ENCODE measurements around the gene NUBP2. TPM values are rescaled to one million over a fixed set of nuclear protein-coding genes. Genes with fewer than 3 reads are reported as not detected.
A peak's percentile ranks its signal among the peaks of the same experiment; 100 is the strongest.

Gene NUBP2
- total RNA-seq, 1 donor from 2014 or later = 66.6 TPM

- Mint-ChIP-seq H3K9me3 (no peaks in the 10 kb centered on the region), H3K27me3 (no peaks in the 10 kb centered on the region), H3K27ac (peak within 1 kb of the TSS; percentile 95), H3K4me1 (ENCODE audit: unreplicated experiment) (no peaks in the 10 kb centered on the region), H3K4me3 (peak within 1 kb of the TSS; percentile 99), H3K36me3 (peaks cover 4% of the 10 kb centered on the region)
- no peak for TF ChIP-seq CTCF (conservative IDR thresholded peaks at IDR 0.05)
- no peak for DNase-seq (ENCODE audit: extremely low spot score, unreplicated experiment)
These were observed 10.3 kb upstream of the NUBP2 start, which contains the start of gene EME2 for GRCh38 chr16:1772362-1772907. EME2 (plus strand) TSS chr16:1772810; CDS start chr16:1773228, 418 bp downstream.

GRCh38 chr16:1772908-1773702 is 9.7 kb upstream of the NUBP2 start, which contains the start of gene MRPS34:
MRPS34 (minus strand) TSS chr16:1773134; CDS start chr16:1773119, 15 bp downstream.
- Mint-ChIP-seq H3K4me3 (peak within 1 kb of the TSS; percentile 99), H3K36me3 (peaks cover 4% of the 10 kb centered on the region), H3K4me1 (ENCODE audit: unreplicated experiment) (no peaks in the 10 kb centered on the region), H3K27ac (peak within 1 kb of the TSS; percentile 95), H3K9me3 (no peaks in the 10 kb centered on the region), H3K27me3 (no peaks in the 10 kb centered on the region)
- TF ChIP-seq CTCF (conservative IDR thresholded peaks at IDR 0.05) = peak; percentile 98
- peak; percentile 91 for DNase-seq (ENCODE audit: extremely low spot score, unreplicated experiment)

GRCh38 chr16:1773703-1774447 is 8.9 kb upstream of the NUBP2 start:
- no peak for DNase-seq (ENCODE audit: extremely low spot score, unreplicated experiment)
- no peak for TF ChIP-seq CTCF (conservative IDR thresholded peaks at IDR 0.05)
- no peaks in the 10 kb centered on the region for H3K9me3 Mint-ChIP-seq
- H3K4me1 Mint-ChIP-seq (ENCODE audit: unreplicated experiment) = no peaks in the 10 kb centered on the region
- no peak overlapping the region for H3K27ac Mint-ChIP-seq
- peaks cover 4% of the 10 kb centered on the region for H3K36me3 Mint-ChIP-seq
- H3K4me3 Mint-ChIP-seq = peak overlapping the region; percentile 85
- no peaks in the 10 kb centered on the region for H3K27me3 Mint-ChIP-seq

GRCh38 chr16:1774448-1774780 is 8.3 kb upstream of the NUBP2 start:
- Mint-ChIP-seq H3K4me3 (no peak overlapping the region), H3K4me1 (ENCODE audit: unreplicated experiment) (no peaks in the 10 kb centered on the region), H3K36me3 (peaks cover 4% of the 10 kb centered on the region), H3K27ac (no peak overlapping the region), H3K9me3 (no peaks in the 10 kb centered on the region), H3K27me3 (no peaks in the 10 kb centered on the region)
- DNase-seq (ENCODE audit: extremely low spot score, unreplicated experiment) = no peak
- TF ChIP-seq CTCF (conservative IDR thresholded peaks at IDR 0.05) = no peak

- H3K27ac Mint-ChIP-seq = no peak overlapping the region
- H3K36me3 Mint-ChIP-seq = peaks cover 4% of the 10 kb centered on the region
These were observed 7.5 kb upstream of the NUBP2 start for GRCh38 chr16:1775006-1775845.

More at GRCh38 chr16:1775006-1775845, 7.5 kb upstream of the NUBP2 start:
- Mint-ChIP-seq H3K4me1 (ENCODE audit: unreplicated experiment) (no peaks in the 10 kb centered on the region), H3K9me3 (no peaks in the 10 kb centered on the region), H3K27me3 (no peaks in the 10 kb centered on the region), H3K4me3 (peak overlapping the region; percentile 54)
- no peak for DNase-seq (ENCODE audit: extremely low spot score, unreplicated experiment)
- no peak for TF ChIP-seq CTCF (conservative IDR thresholded peaks at IDR 0.05)
